ENCODE results near the gene IFNA10. TPM values are rescaled to one million over a fixed set of nuclear protein-coding genes. Genes with fewer than 3 reads are reported as not detected.

The IFNA10 gene
- total RNA-seq, 1 experiment from 2014 or later: not detected

DNA sequence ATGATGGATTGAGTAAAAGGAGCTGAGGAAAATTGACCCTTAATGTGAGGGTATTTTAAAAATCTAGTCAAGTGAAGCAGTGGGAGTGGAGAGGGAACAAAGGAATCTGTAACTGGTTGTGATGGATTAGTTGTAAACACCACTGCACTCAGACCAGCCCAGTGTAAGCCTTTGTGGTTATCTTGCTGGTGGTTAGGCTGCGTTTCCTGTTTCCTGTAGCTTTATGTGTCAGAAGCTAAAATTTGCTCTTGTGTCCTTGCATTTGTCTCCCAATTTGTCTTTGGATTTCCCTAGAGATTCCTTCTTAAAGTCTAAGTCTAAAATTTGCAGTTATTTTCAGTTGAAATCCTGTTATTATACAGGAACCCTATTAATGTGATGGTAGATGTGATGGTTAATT, 46.8 kb downstream of the IFNA10 start:
- Histone ChIP-seq H3K27me3 (ENCODE audit: insufficient read depth, low read length) (no peaks in the 10 kb centered on the region), H2BK20ac (ENCODE audit: low read depth, low read length, poor library complexity, severe bottlenecking) (no peak overlapping the region), H2BK15ac (ENCODE audit: low read depth, low read length) (no peak overlapping the region), H3K4ac (ENCODE audit: low read depth, low read length) (no peak overlapping the region), H3K23me2 (ENCODE audit: insufficient read length, low read depth, low read length, poor library complexity, severe bottlenecking) (no peaks in the 10 kb centered on the region), H3K18ac (ENCODE audit: insufficient read length, low read depth, low read length) (no peak overlapping the region), H3K79me1 (ENCODE audit: insufficient read depth, low read depth, low read length, poor library complexity, severe bottlenecking) (no peaks in the 10 kb centered on the region), H2AFZ (ENCODE audit: low read length) (no peak overlapping the region), H3K23ac (ENCODE audit: insufficient read length, low read depth, low read length) (no peak overlapping the region), H3K4me1 (ENCODE audit: insufficient read depth, low read length) (no peaks in the 10 kb centered on the region), H3K79me2 (ENCODE audit: insufficient read depth, low read length) (no peaks in the 10 kb centered on the region), H2BK120ac (ENCODE audit: low read depth, low read length, poor library complexity, severe bottlenecking) (no peak overlapping the region), H3K9me3 (ENCODE audit: control insufficient read depth, low read depth, low read length) (no peaks in the 10 kb centered on the region), H4K91ac (ENCODE audit: insufficient read length, low read depth, low read length) (no peak overlapping the region), H3K56ac (ENCODE audit: insufficient read length, low read depth, low read length) (no peak overlapping the region), H3T11ph (ENCODE audit: low read length) (no peak overlapping the region), H2BK12ac (ENCODE audit: insufficient read length, low read depth, low read length) (no peak overlapping the region), H2BK5ac (ENCODE audit: insufficient read length, low read length) (no peak overlapping the region), H4K20me1 (ENCODE audit: control insufficient read depth, insufficient read depth, insufficient read length) (no peaks in the 10 kb centered on the region), H3K9ac (ENCODE audit: extremely low read depth, insufficient read length, low read length) (no peak overlapping the region), H3K14ac (ENCODE audit: insufficient read depth, low read length) (no peak overlapping the region), H4K8ac (replicated peaks; ENCODE audit: insufficient read length, low read depth, low read length) (no peak overlapping the region), H4K5ac (ENCODE audit: insufficient read length, low read depth, low read length) (no peak overlapping the region), H3K4me2 (ENCODE audit: insufficient read depth, insufficient read length, low read length) (no peak overlapping the region), H2AK5ac (ENCODE audit: insufficient read length, low read length) (no peak overlapping the region), H3K27ac (ENCODE audit: insufficient read length, low read depth, low read length) (no peak overlapping the region)
- H3K36me3 Mint-ChIP-seq (ENCODE audit: insufficient read depth in 1 of 3, low read depth in 3 of 3): no peaks in the 10 kb centered on the region
- H3K9me3 Mint-ChIP-seq: no peaks in the 10 kb centered on the region; a peak in 2 of 5 replicates
- H3K27me3 Mint-ChIP-seq (ENCODE audit: low read depth): no peaks in the 10 kb centered on the region; the same call in 1 of the 2 replicates
- no peak overlapping the region for H3K4me3 Mint-ChIP-seq
- no peaks in the 10 kb centered on the region; a peak in 1 of 4 replicates for H3K4me1 Mint-ChIP-seq
- H3K27ac Mint-ChIP-seq: no peak overlapping the region
- no CpG with 5 or more reads among the region's 1 CpG for WGBS (ENCODE audit: extremely low coverage, insufficient read length, low lambda C conversion rate)
- TF ChIP-seq, protein P1, sequence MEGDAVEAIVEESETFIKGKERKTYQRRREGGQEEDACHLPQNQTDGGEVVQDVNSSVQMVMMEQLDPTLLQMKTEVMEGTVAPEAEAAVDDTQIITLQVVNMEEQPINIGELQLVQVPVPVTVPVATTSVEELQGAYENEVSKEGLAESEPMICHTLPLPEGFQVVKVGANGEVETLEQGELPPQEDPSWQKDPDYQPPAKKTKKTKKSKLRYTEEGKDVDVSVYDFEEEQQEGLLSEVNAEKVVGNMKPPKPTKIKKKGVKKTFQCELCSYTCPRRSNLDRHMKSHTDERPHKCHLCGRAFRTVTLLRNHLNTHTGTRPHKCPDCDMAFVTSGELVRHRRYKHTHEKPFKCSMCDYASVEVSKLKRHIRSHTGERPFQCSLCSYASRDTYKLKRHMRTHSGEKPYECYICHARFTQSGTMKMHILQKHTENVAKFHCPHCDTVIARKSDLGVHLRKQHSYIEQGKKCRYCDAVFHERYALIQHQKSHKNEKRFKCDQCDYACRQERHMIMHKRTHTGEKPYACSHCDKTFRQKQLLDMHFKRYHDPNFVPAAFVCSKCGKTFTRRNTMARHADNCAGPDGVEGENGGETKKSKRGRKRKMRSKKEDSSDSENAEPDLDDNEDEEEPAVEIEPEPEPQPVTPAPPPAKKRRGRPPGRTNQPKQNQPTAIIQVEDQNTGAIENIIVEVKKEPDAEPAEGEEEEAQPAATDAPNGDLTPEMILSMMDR (conservative IDR thresholded peaks at IDR 0.05): no peak
- no peak for DNase-seq

Other genes starting within 250 kb of the IFNA10 start
- 0.59 and 0.63 TPM in 2 replicates for gene HACD4, start 175.5 kb downstream of the IFNA10 start, total RNA-seq (2021)
- not detected in 2 replicates for gene IFNB1, start 129.2 kb downstream of the IFNA10 start, total RNA-seq (2021)
- not detected in 2 replicates for gene IFNW1, start 65.3 kb downstream of the IFNA10 start, total RNA-seq (2021)
- not detected in 2 replicates for gene IFNA21, start 40.5 kb downstream of the IFNA10 start, total RNA-seq (2021)
- gene IFNA4, start 19.6 kb downstream of the IFNA10 start, total RNA-seq (2021): not detected in 2 replicates
- not detected in 2 replicates for gene IFNA7, start 4.9 kb downstream of the IFNA10 start, total RNA-seq (2021)
- gene IFNA16, start 10.2 kb upstream of the IFNA10 start, total RNA-seq (2021): not detected in 2 replicates
- gene IFNA17, start 21.1 kb upstream of the IFNA10 start, total RNA-seq (2021): not detected in 2 replicates
- gene IFNA14, start 32.9 kb upstream of the IFNA10 start, total RNA-seq (2021): not detected in 2 replicates
- gene IFNA5, start 98.2 kb upstream of the IFNA10 start, total RNA-seq (2021): not detected in 2 replicates
- 17.4 and 18.2 TPM in 2 replicates for gene KLHL9, start 128.3 kb upstream of the IFNA10 start, total RNA-seq (2021)
- not detected in 2 replicates for gene IFNA6, start 143.7 kb upstream of the IFNA10 start, total RNA-seq (2021)
- not detected in 2 replicates for gene IFNA13, start 160.9 kb upstream of the IFNA10 start, total RNA-seq (2021)
- not detected in 2 replicates for gene IFNA2, start 178.3 kb upstream of the IFNA10 start, total RNA-seq (2021)
- gene IFNA8, start 202.0 kb upstream of the IFNA10 start, total RNA-seq (2021): not detected in 2 replicates
- gene IFNA1, start 233.3 kb upstream of the IFNA10 start, total RNA-seq (2021): not detected in 2 replicates